ENCODE measurements around the gene SHISA7.

The SHISA7 gene

DNA sequence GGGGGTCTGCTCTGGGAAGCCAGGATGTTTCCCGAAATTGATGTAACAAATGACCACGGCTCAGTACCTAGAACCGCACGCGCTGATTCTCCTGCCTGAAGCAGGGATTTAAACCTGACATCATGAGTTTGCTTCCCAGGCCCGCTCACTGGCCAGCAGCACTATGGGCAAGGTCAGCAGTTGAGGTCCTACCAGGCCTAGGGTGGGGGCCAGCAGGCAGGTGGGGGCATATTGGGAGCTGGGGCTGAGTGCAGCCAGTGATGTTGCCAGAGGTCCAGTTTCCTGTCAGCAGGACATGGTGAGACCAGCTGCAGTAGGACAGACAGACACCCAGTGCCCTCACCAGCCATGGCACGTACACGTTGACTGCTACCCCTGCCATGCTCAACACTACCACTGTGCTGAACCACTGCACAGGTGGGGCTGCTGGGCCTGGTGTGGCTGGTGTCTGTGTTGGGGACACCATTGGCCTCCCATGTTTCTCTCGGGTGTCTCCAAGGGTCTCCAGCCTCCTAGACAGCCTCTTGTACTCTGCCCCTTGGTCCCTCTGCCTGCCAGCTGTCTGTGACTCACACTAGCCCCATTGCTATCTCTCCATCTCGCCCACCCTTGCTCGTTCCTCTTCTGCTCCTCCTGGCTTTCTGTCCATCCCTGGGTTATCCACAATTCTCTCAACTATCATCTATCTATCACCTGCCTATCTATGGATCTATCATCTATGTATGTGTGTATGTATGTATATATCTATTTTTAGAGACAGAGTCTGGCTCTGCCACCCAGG, 22.6 kb upstream of the SHISA7 start:
- peak overlapping the region; percentile 5; the same call in 1 of the 2 replicates for H3K27ac ChIP-seq
- no peak for TF ChIP-seq ZFX (IDR thresholded peaks at IDR 0.05; ENCODE audit: borderline replicate concordance)
- TF ChIP-seq CTCF (IDR thresholded peaks at IDR 0.05), result no peak

GRCh38 chr19:55464662-55465054, 21.6 kb upstream of the SHISA7 start, which contains the start of gene C19orf85:
TSS of gene C19orf85 (minus strand) at chr19:55464751. CDS start at chr19:55464554, 197 bp downstream.
- TF ChIP-seq ZFX (IDR thresholded peaks at IDR 0.05; ENCODE audit: borderline replicate concordance) (no peak), CTCF (IDR thresholded peaks at IDR 0.05) (no peak)
- no peak within 1 kb of the TSS for H3K27ac ChIP-seq

DNA sequence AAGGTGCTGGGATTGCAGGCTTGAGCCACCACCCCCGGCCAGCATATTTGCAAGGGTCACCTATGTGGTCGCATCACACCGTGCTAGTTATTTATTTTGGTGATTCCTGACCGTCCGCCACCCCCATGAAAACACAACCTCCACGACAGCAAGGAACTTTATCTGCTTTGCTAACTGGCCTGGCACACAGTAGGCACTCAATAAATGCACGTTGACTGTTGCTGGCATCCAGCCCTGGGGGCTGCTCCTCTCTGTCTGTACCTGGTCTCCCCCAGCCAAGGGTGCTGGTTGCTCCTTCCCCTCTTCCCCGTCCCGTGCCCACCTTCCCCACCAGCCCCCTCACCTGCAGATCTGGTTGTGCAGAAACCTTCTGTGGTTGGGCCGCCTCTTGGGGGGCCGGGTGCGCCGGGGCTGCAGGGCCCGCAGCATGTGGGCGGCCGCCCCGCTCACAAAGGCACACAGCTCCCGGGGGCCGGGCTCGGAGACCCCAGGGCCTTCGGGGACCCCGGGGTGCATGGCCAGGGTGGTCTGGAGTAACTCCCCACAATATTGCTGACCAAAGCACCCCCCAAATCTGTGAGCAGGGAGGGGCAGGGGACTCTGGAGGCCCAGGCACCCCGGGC, 21.1 kb upstream of the SHISA7 start:
- TF ChIP-seq CTCF (IDR thresholded peaks at IDR 0.05), result no peak
- no peak for TF ChIP-seq ZFX (IDR thresholded peaks at IDR 0.05; ENCODE audit: borderline replicate concordance)
- no peak overlapping the region for H3K27ac ChIP-seq

- TF ChIP-seq CTCF (IDR thresholded peaks at IDR 0.05), result no peak
- TF ChIP-seq ZFX (IDR thresholded peaks at IDR 0.05; ENCODE audit: borderline replicate concordance), result no peak
- H3K27ac ChIP-seq, result no peak overlapping the region
Measured at GRCh38 chr19:55463583-55464031, 20.5 kb upstream of the SHISA7 start.

GRCh38 chr19:55462722-55463121, 19.6 kb upstream of the SHISA7 start:
- TF ChIP-seq CTCF (IDR thresholded peaks at IDR 0.05), result no peak
- TF ChIP-seq ZFX (IDR thresholded peaks at IDR 0.05; ENCODE audit: borderline replicate concordance), result no peak
- H3K27ac ChIP-seq, result peak overlapping the region; percentile 91

DNA sequence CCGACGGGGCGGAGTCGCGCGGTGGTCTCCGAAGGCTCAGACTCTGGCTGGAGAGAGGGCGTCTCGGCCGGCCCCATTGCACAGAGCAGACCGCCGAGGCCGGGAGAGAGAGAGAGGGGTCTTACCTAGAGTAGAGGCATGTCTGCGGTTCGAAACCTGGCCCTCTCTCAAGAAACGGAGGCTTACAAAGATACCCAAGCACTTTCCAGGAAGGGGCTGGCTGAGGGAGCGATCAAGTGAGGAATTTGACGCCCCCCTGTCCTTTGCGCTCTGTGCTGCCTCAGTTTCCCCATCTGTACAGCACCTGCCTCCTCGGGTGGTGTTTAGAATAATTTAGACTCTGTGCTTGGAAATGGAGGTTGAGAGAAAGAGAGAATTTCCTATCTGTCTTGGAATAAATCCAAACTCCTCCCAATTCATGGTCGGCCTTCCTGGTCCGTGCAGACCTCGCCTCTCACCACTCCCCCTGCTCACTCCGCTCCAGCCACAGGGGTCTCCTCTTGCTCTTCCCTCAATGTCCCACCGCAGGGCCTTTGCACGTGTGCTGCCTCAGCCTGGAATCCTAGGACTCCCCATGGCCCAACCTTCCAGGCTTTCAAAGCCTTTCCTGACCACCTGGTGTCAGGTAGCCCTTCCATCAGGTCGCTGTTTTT, 19.0 kb upstream of the SHISA7 start:
- H3K27ac ChIP-seq, result peak overlapping the region; percentile 91
- TF ChIP-seq CTCF (IDR thresholded peaks at IDR 0.05) (no peak), ZFX (IDR thresholded peaks at IDR 0.05; ENCODE audit: borderline replicate concordance) (no peak)

Data from 22Rv1 (cell line).